Measurements from ENCODE around the gene PXDN.

DNA sequence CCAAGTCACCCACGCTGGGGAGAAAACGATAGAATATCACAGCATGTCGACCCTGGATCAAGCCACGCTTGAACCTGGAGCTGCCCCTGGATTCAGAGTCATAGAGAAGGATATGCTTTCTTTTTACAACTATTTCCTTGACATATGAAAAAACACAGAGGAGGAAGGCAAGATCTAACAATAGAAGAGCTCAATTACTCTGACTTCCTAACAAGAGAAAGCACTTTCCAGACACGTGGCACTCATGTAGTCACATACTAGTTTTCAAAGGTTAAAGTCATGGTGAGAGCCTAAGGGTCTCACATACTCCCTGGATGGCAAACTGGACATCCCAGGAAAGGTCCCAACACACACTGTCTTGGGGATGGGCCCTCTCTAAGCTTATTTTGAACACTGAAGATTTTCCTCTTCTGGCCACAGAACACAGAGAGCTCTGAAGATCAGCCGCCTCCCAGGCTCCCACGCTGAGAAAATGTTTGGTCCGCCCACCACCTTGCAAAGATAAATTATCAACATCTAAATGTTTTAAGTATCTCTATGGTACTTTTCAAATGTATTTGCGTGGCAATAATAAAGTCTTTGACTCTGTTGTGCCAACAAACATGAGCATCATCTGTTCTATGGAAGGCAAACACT, 4.9 kb downstream of the PXDN start:
- TF ChIP-seq, protein P1, sequence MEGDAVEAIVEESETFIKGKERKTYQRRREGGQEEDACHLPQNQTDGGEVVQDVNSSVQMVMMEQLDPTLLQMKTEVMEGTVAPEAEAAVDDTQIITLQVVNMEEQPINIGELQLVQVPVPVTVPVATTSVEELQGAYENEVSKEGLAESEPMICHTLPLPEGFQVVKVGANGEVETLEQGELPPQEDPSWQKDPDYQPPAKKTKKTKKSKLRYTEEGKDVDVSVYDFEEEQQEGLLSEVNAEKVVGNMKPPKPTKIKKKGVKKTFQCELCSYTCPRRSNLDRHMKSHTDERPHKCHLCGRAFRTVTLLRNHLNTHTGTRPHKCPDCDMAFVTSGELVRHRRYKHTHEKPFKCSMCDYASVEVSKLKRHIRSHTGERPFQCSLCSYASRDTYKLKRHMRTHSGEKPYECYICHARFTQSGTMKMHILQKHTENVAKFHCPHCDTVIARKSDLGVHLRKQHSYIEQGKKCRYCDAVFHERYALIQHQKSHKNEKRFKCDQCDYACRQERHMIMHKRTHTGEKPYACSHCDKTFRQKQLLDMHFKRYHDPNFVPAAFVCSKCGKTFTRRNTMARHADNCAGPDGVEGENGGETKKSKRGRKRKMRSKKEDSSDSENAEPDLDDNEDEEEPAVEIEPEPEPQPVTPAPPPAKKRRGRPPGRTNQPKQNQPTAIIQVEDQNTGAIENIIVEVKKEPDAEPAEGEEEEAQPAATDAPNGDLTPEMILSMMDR (IDR thresholded peaks at IDR 0.05), result no peak
- TF ChIP-seq SMAD4 (CRISPR knock-in tag; IDR thresholded peaks at IDR 0.05), result no peak
- TF ChIP-seq, protein P2, sequence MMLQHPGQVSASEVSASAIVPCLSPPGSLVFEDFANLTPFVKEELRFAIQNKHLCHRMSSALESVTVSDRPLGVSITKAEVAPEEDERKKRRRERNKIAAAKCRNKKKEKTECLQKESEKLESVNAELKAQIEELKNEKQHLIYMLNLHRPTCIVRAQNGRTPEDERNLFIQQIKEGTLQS (CRISPR knock-in tag; conservative IDR thresholded peaks at IDR 0.05), result no peak
